Endothelial cell of umbilical vein (primary cell): Measurements from ENCODE around the gene PSKH1. TPM values are rescaled to one million over a fixed set of nuclear protein-coding genes. Genes with fewer than 3 reads are reported as not detected.

Experiments used
- BruUV-seq: library from RNA; stranded (reverse); fragments of 400-500 nt; replicated peaks from 2 replicates; lab custom pipeline; 2021; lab: Mats Ljungman, UMichigan
- CTCF ChIA-PET: fragments of 300-600, 350-600 bp; sonication (Branson Sonifier 250); formaldehyde crosslinking; loops from one replicate; lab custom pipeline; 2021; ENCODE audit warnings: antibody characterized with exemption, inconsistent platforms; lab: Charles Lee
- POLR2A ChIA-PET: fragments of 300-600, 350-600 bp; sonication (Branson Sonifier 250); formaldehyde crosslinking; loops from one replicate; lab custom pipeline; 2021; ENCODE audit warnings: antibody characterized with exemption, inconsistent platforms; lab: Charles Lee
- DNase-seq: peaks from one replicate; pipeline ENCODE4 v3.0.0-alpha.2; 2011; ENCODE audit warnings: low read depth, low spot score
- FAIRE-seq: peaks from 2 replicates; lab custom pipeline; 2011; peaks lifted over from hg19 to GRCh38; lab: Jason Lieb, UNC
- H2AFZ ChIP-seq: 2 replicates; pipeline ENCODE4 v1.6.0; 2012; ENCODE audit warnings: low read depth, low read length, control low read depth, inconsistent platforms
- H3K27ac ChIP-seq: 2 replicates; pipeline ENCODE4 v1.5.1; 2011; ENCODE audit warnings: low read depth, mild to moderate bottlenecking, control low read depth, low read length, moderate library complexity; ENCODE audit not compliant: insufficient read depth
- H3K27me3 ChIP-seq, 2 experiments: 2 replicates each; pipeline versions ENCODE4 v1.6.0 to v1.6.1; 2011; ENCODE audit warnings: low read length in 2 of 2, mixed read lengths in 1 of 2; ENCODE audit not compliant: control insufficient read depth in 2 of 2, insufficient read depth in 2 of 2
- H3K36me3 ChIP-seq, 2 experiments: 2 replicates in 1 of 2; 3 replicates in 1 of 2; pipeline ENCODE4 v1.5.1; 2011; ENCODE audit warnings: low read length in 2 of 2, mild to moderate bottlenecking in 1 of 2, moderate library complexity in 1 of 2; ENCODE audit not compliant: control insufficient read depth in 2 of 2, insufficient read depth in 2 of 2; ENCODE audit errors: extremely low read depth in 1 of 2
- H3K4me1 ChIP-seq: 3 replicates; pipeline ENCODE4 v1.5.1; 2011; ENCODE audit warnings: mild to moderate bottlenecking, low read length; ENCODE audit not compliant: control insufficient read depth, insufficient read depth; ENCODE audit errors: extremely low read depth
- H3K4me2 ChIP-seq: 2 replicates; pipeline ENCODE4 v1.6.1; 2011; ENCODE audit warnings: low read length, control low read depth, mixed read lengths; ENCODE audit not compliant: insufficient read depth
- H3K4me3 ChIP-seq, 3 experiments: fragments of 200-600 bp in 1 of 3; sonication (generic), shearing (Covaris generic) in 1 of 3; replicated peaks in 1 of 3; 2 replicates each; pipeline ENCODE4 v1.5.1; 2011 to 2016; ENCODE audit warnings: control low read depth in 3 of 3, low read length in 3 of 3, mild to moderate bottlenecking in 2 of 3, inconsistent platforms in 1 of 3, low read depth in 1 of 3, moderate library complexity in 1 of 3; ENCODE audit not compliant: insufficient read depth in 1 of 3
- H3K79me2 ChIP-seq: 2 replicates; pipeline ENCODE4 v1.6.0; 2012; ENCODE audit warnings: low read length, inconsistent platforms; ENCODE audit not compliant: control insufficient read depth, insufficient read depth
- H3K9ac ChIP-seq: replicated peaks from 2 replicates; pipeline ENCODE3; 2011; ENCODE audit warnings: low read length, control low read depth; ENCODE audit not compliant: insufficient read depth; ENCODE audit errors: extremely low read depth
- H3K9me1 ChIP-seq: replicated peaks from 3 replicates; pipeline ENCODE4 v1.6.0; 2011; ENCODE audit warnings: mild to moderate bottlenecking, low read length; ENCODE audit not compliant: control insufficient read depth, insufficient read depth; ENCODE audit errors: extremely low read depth
- H3K9me3 ChIP-seq: replicated peaks from 2 replicates; pipeline ENCODE4 v1.5.1; 2012; ENCODE audit warnings: low read length, inconsistent platforms; ENCODE audit not compliant: control insufficient read depth, insufficient read depth
- H4K20me1 ChIP-seq: replicated peaks from 2 replicates; pipeline ENCODE3; 2011; ENCODE audit warnings: mild to moderate bottlenecking, low read length; ENCODE audit not compliant: control insufficient read depth, insufficient read depth; ENCODE audit errors: extremely low read depth
- CTCF ChIP-seq, 2 donors: IDR thresholded peaks; 1 replicate in 1 of 2; 2 replicates in 1 of 2; pipeline ENCODE4 v1.5.1; 2011; ENCODE audit warnings: low read length in 2 of 2, mild to moderate bottlenecking in 2 of 2, moderate library complexity in 2 of 2, control low read depth in 1 of 2, inconsistent platforms in 1 of 2, low read depth in 1 of 2; ENCODE audit not compliant: insufficient read depth in 1 of 2; ENCODE audit errors: extremely low read depth in 1 of 2
- EZH2 ChIP-seq: IDR thresholded peaks from 2 replicates; pipeline ENCODE4 v1.6.1; 2012; ENCODE audit warnings: borderline replicate concordance, low read depth, mild to moderate bottlenecking, moderate library complexity, low read length, inconsistent platforms; ENCODE audit not compliant: severe bottlenecking
- FOS ChIP-seq: IDR thresholded peaks from 2 replicates; pipeline ENCODE4 v1.6.1; 2011; ENCODE audit warnings: mild to moderate bottlenecking, low read length, moderate library complexity, borderline replicate concordance; ENCODE audit not compliant: insufficient read depth
- GATA2 ChIP-seq: IDR thresholded peaks from 2 replicates; pipeline ENCODE4 v1.7.0; 2011; ENCODE audit warnings: low read depth, mild to moderate bottlenecking, moderate library complexity, mixed read lengths, low read length; ENCODE audit not compliant: insufficient read length, insufficient read depth
- JUN ChIP-seq: IDR thresholded peaks from 2 replicates; pipeline ENCODE4 v1.6.1; 2011; ENCODE audit warnings: borderline replicate concordance, low read depth; ENCODE audit not compliant: insufficient read length, insufficient read depth
- MYC ChIP-seq: IDR thresholded peaks from one replicate; pipeline ENCODE4 v1.6.1; 2011; ENCODE audit warnings: mild to moderate bottlenecking, low read depth, low read length
- POLR2A ChIP-seq: IDR thresholded peaks from 2 replicates; pipeline ENCODE4 v1.6.1; 2012; ENCODE audit warnings: low read depth, mild to moderate bottlenecking, control low read depth, low read length
- POLR2AphosphoS5 ChIP-seq: IDR thresholded peaks from 2 replicates; pipeline ENCODE4 v1.6.1; 2012; ENCODE audit warnings: low read depth, mild to moderate bottlenecking, control low read depth, low read length, moderate library complexity; ENCODE audit not compliant: insufficient read depth
- dilution Hi-C: fragments of 300-500 bp; cut with MboI; formaldehyde crosslinking; loops from one replicate; pipeline ENCODE4 v1.15.0; 2019; ENCODE audit warnings: low sequenced_read_pairs; ENCODE audit not compliant: extremely low pct_ligation_motif_present
- intact Hi-C: fragments of 100-400 bp; cut with micrococcal nuclease; formaldehyde crosslinking; loops from one replicate; pipeline ENCODE4 v1.10.0; 2022
- polyA plus RNA-seq, 4 experiments: library from polyadenylated mRNA; depleted of rRNA in 3 of 4; stranded (reverse) in 3 of 4; unstranded in 1 of 4; fragments of >200 nt; gene quantifications; 2 replicates each; pipeline versions ENCODE4 v1.2.1 to v1.2.3, GENCODE V29; 2011 to 2012; ENCODE audit warnings: missing spikeins in 1 of 4
- total RNA-seq: library from RNA; stranded (reverse); gene quantifications from 2 replicates; pipeline ENCODE4 v1.2.3, GENCODE V29; 2021
- TF ChIP-seq, protein P1 (sequence below): IDR thresholded peaks from 2 replicates; pipeline ENCODE4 v1.6.1; 2011; ENCODE audit not compliant: insufficient read depth, insufficient read length

The PSKH1 gene
- total and polyA plus RNA-seq, 2 donors (not counting 3 experiments of a cell fraction or from before 2014, with no cell fraction given): 25.9 to 42.6 TPM

DNA sequence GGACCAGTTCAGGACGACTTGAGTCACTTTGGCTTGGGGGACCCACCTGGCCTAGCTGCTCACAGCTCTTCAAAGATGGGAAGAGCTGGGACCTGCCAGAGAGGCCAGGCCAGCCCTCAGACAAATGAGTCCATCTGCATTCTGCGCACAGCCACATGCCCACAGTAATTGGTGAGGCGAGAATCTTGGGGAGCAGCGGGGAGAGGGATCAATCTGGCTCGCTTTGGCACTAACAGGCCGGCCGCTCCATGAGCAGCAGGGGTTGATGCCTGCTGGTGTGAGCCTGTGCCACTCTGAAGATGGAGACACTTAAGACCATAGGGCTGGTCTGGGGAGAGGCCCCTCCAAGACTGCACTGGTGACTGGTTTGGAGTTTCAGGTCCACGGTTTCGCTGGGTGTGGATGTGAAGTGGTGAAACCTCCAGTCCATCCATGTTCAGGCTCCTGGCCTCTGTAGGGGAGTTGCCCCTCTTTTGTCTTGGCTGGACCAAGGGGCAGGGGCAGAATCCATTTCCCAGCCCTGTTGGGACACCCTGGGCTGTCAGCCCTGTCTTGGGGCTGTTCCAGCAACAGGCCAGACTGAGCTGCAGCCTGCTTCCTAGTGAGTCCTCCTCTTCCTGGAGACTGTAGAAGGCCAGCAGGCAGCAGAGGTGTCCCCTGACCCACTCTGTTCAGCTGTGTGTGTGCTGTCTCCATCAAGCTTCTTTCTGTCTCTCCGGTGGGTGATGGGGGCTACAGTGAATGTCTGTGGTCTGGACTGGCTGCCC lies 31.3 kb downstream of the PSKH1 start:
- Histone ChIP-seq H3K9me1 (no peaks in the 10 kb centered on the region), H3K9ac (no peak overlapping the region), H3K9me3 (no peaks in the 10 kb centered on the region), H3K4me3 (no peak overlapping the region), H2AFZ (no peak overlapping the region), H3K27me3 (no peaks in the 10 kb centered on the region), H4K20me1 (no peaks in the 10 kb centered on the region), H3K4me1 (peaks cover 10% of the 10 kb centered on the region), H3K36me3 (peaks cover 0 to 24% of the 10 kb centered on the region in 2 experiments), H3K4me2 (no peak overlapping the region), H3K79me2 (no peaks in the 10 kb centered on the region), H3K27ac (no peak overlapping the region)
- CTCF ChIA-PET: interaction anchor here (0.9 to 6.1 kb wide), 7 partner anchors 10 to 403 kb away, joined by 3 to 106 read pairs (median 11); partner anchors contain the start of genes NRN1L and PSKH1
- DNase-seq (no peak), FAIRE-seq (no peak)
- intact Hi-C loops: loop anchor here (10.0 kb wide), 1 partner anchor 400 kb away; the partner anchor contains the start of gene RIPOR1
- TF ChIP-seq POLR2A: no peak
- TF ChIP-seq JUN: no peak
- TF ChIP-seq MYC: no peak
- TF ChIP-seq POLR2AphosphoS5: no peak
- TF ChIP-seq GATA2: no peak
- TF ChIP-seq CTCF (IDR thresholded peaks at IDR 0.05; ENCODE audit: extremely low read depth in 1 of 2, insufficient read depth in 1 of 2, low read depth in 1 of 2, low read length in 2 of 2): no peak
- no peak for TF ChIP-seq FOS
- no peak for TF ChIP-seq EZH2
- TF ChIP-seq, protein P1, sequence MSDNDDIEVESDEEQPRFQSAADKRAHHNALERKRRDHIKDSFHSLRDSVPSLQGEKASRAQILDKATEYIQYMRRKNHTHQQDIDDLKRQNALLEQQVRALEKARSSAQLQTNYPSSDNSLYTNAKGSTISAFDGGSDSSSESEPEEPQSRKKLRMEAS: no peak
- no TSS peak for BruUV-seq
- POLR2A ChIA-PET: interaction anchor here (0.8 kb wide), 1 partner anchor 10 kb away, joined by 5 read pairs; no protein-coding TSS in a partner anchor
- dilution Hi-C loops: loop anchor here (25.0 kb wide), 1 partner anchor 237 kb away; no protein-coding TSS in a partner anchor
